ENCODE results near the gene AQP11. TPM values are rescaled to one million over a fixed set of nuclear protein-coding genes. Genes with fewer than 3 reads are reported as not detected.

The AQP11 gene
- total RNA-seq (10 to 100 TPM in 1 of 5 donors, 1 to 10 TPM in 2, under 1 TPM in 1, not detected in 1; 0.72 to 16.1 (median 4.5) TPM), polyA plus RNA-seq (under 1 TPM in 2 of 3 donors, not detected in 1; 0.38 to 0.68 TPM)
- long read RNA-seq, donor 1, partial matches to known transcripts = 0 of 2 reads
- long read RNA-seq, donor 1, other reads (novel, unspliced or antisense) = 0 of 2 reads
- long read RNA-seq, donor 2, transcript AQP11-201 (3 exons, 2,152 nt) = major isoform, 6 of 77 reads
- long read RNA-seq, donor 2, partial matches to known transcripts = 71 of 77 reads
- long read RNA-seq, donor 2, other reads (novel, unspliced or antisense) = 0 of 77 reads
- long read RNA-seq, donor 3, partial matches to known transcripts = 31 of 51 reads
- long read RNA-seq, donor 3, other reads (novel, unspliced or antisense) = 19 of 51 reads
- long read RNA-seq, donor 4 = 0 reads
- long read RNA-seq, donor 5, transcript AQP11-201 (3 exons, 2,152 nt) = major isoform, 7 of 164 reads
- long read RNA-seq, donor 5, partial matches to known transcripts = 107 of 164 reads
- long read RNA-seq, donor 5, other reads (novel, unspliced or antisense) = 50 of 164 reads
- long read RNA-seq, donor 6, partial matches to known transcripts = 0 of 4 reads
- long read RNA-seq, donor 6, other reads (novel, unspliced or antisense) = 0 of 4 reads
- long read RNA-seq, donor 7, partial matches to known transcripts = 22 of 87 reads
- long read RNA-seq, donor 7, other reads (novel, unspliced or antisense) = 63 of 87 reads
- long read RNA-seq, donor 8, partial matches to known transcripts = 0 of 3 reads
- long read RNA-seq, donor 8, other reads (novel, unspliced or antisense) = 0 of 3 reads
- long read RNA-seq, donor 9, partial matches to known transcripts = 0 of 2 reads
- long read RNA-seq, donor 9, other reads (novel, unspliced or antisense) = 0 of 2 reads
- long read RNA-seq, donor 10, transcript AQP11-201 (3 exons, 2,152 nt) = major isoform, 5 of 5 reads
- long read RNA-seq, donor 10, partial matches to known transcripts = 0 of 5 reads
- long read RNA-seq, donor 10, other reads (novel, unspliced or antisense) = 0 of 5 reads

- H3K4me3 ChIP-seq = peak within 1 kb of the TSS; percentile 53 to 84 (median 75)
- H3K4me1 ChIP-seq = peaks cover 5 to 34% (median 30%) of the 10 kb centered on the region in 4 donors
- peak within 1 kb of the TSS; percentile 85 to 92 (median 90) for H3K27ac ChIP-seq
- H3K36me3 ChIP-seq = no peaks in the 10 kb centered on the region
- no peaks in the 10 kb centered on the region for H3K9me3 ChIP-seq
- 0 to 1% (median 0%) methylated on average over 7 to 74 of the region's 75 CpGs for WGBS, 5 donors
- intact Hi-C loops (cut with DNase I; ENCODE audit: low total_unique reads) = no loop called here
- DNase-seq = peak; percentile 90 to 97
- no peaks in the 10 kb centered on the region for H3K27me3 ChIP-seq
- peak in 2 of 3 donors; percentile 30 to 56 for TF ChIP-seq POLR2AphosphoS5 (IDR thresholded peaks at IDR 0.05)
- no peak for TF ChIP-seq CTCF (IDR thresholded peaks at IDR 0.05)
- TF ChIP-seq POLR2A (IDR thresholded peaks at IDR 0.05) = no peak
Observed at GRCh38 chr11:77589521-77590193, at the start of gene AQP11. Gene AQP11 (plus strand): TSS chr11:77589953. CDS start chr11:77589993, 40 bp downstream.

DNA sequence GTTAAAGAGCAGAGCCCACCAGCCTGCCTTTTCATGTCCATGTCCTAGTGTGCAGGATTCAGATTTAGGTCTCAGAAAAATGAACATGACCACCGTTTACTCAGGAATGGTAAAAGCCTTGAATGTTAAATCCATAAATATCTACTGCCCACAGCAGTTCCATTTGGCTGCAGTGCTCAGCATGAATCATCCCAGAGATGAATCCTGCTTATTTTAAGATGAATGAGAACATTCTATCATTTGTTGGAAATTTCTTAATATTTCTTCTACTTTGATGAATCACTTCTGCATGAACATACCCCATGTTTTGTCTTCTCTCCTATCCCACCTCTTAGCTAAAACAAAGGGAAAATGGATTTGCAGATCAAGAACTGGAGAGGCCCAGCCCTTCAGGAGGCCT, 47.5 kb upstream of the AQP11 start:
- TF ChIP-seq EP300 (IDR thresholded peaks at IDR 0.05) (no peak), CTCF (IDR thresholded peaks at IDR 0.05) (no peak), POLR2AphosphoS5 (IDR thresholded peaks at IDR 0.05) (no peak), POLR2A (IDR thresholded peaks at IDR 0.05) (no peak)
- intact Hi-C loops (cut with DNase I; ENCODE audit: low total_unique reads) = no loop called here
- no peaks in the 10 kb centered on the region for H3K27me3 ChIP-seq
- no peak overlapping the region for H3K4me3 ChIP-seq
- WGBS, 5 donors = 53 to 83% (median 77%) methylated on average over 1 of the region's 1 CpG
- H3K36me3 ChIP-seq = no peaks in the 10 kb centered on the region
- DNase-seq = no peak
- no peak overlapping the region for H3K27ac ChIP-seq
- H3K4me1 ChIP-seq = no peaks in the 10 kb centered on the region
- H3K9me3 ChIP-seq = no peaks in the 10 kb centered on the region

- H3K4me3 ChIP-seq = no peak overlapping the region
- 89 to 92% (median 90%) methylated on average over 7 of the region's 7 CpGs for WGBS, 5 donors
- TF ChIP-seq CTCF (IDR thresholded peaks at IDR 0.05) (no peak), POLR2AphosphoS5 (IDR thresholded peaks at IDR 0.05) (no peak), POLR2A (IDR thresholded peaks at IDR 0.05) (no peak), EP300 (IDR thresholded peaks at IDR 0.05) (no peak)
- intact Hi-C loops (cut with DNase I; ENCODE audit: low total_unique reads) = no loop called here
- no peaks in the 10 kb centered on the region for H3K27me3 ChIP-seq
- H3K27ac ChIP-seq = no peak overlapping the region
- no peak for DNase-seq
- no peaks in the 10 kb centered on the region for H3K9me3 ChIP-seq
- peaks cover 0 to 10% (median 4%) of the 10 kb centered on the region in 4 donors for H3K4me1 ChIP-seq
- H3K36me3 ChIP-seq = no peaks in the 10 kb centered on the region
Observed at GRCh38 chr11:77547047-77547836, 42.5 kb upstream of the AQP11 start.

Measured in stomach (tissue), 19 donors.